Parathyroid adenoma (tissue), 2 donors: ENCODE results near the gene UBE2D2.
"Not testable (repeated sequence)": the region's sequence is repeated elsewhere in the genome, so short reads cannot be mapped to it uniquely, and the experiment has no call there.

Experiments used
- H2AFZ ChIP-seq: fragments of 300-600 bp; sonication (generic); one replicate; pipeline ENCODE4 v1.7.0; 2017; ENCODE audit warnings: antibody characterized with exemption, mild to moderate bottlenecking
- H3K27ac ChIP-seq: fragments of 300-600 bp; sonication (generic); one replicate; pipeline ENCODE4 v1.7.0; 2017
- H3K27me3 ChIP-seq: fragments of 300-600 bp; sonication (generic); one replicate; pipeline ENCODE4 v1.7.0; 2017; ENCODE audit warnings: low read length; ENCODE audit not compliant: control insufficient read depth, insufficient read depth
- H3K36me3 ChIP-seq: fragments of 300-600 bp; sonication (generic); one replicate; pipeline ENCODE4 v1.7.0; 2017; ENCODE audit warnings: low read length; ENCODE audit not compliant: control insufficient read depth, insufficient read depth
- H3K4me1 ChIP-seq: fragments of 300-600 bp; sonication (generic); one replicate; pipeline ENCODE4 v1.7.0; 2017; ENCODE audit warnings: control low read depth
- H3K4me2 ChIP-seq: fragments of 300-600 bp; sonication (generic); one replicate; pipeline ENCODE4 v1.7.0; 2017; ENCODE audit warnings: low read length
- H3K4me3 ChIP-seq: fragments of 300-600 bp; sonication (generic); one replicate; pipeline ENCODE4 v1.7.0; 2017; ENCODE audit warnings: low read depth, low read length
- H3K79me2 ChIP-seq: fragments of 300-600 bp; sonication (generic); one replicate; pipeline ENCODE4 v1.7.0; 2017; ENCODE audit warnings: control low read depth
- H3K9ac ChIP-seq: fragments of 300-600 bp; sonication (generic); one replicate; pipeline ENCODE4 v1.7.0; 2017; ENCODE audit warnings: mild to moderate bottlenecking
- H3K9me3 ChIP-seq: fragments of 300-600 bp; sonication (generic); one replicate; pipeline ENCODE4 v1.7.0; 2017; ENCODE audit warnings: low read length; ENCODE audit not compliant: control insufficient read depth
- CTCF ChIP-seq: fragments of 300-600 bp; sonication (generic); IDR thresholded peaks from one replicate; pipeline ENCODE4 v1.7.0; 2017; ENCODE audit warnings: antibody characterized with exemption, mild to moderate bottlenecking
- donor health status: primary hyperparathyroidism.

Gene UBE2D2

GRCh38 chr5:139619861-139620260 is 58.7 kb downstream of the UBE2D2 start:
- no peak for TF ChIP-seq CTCF
- Histone ChIP-seq H3K4me1 (no peaks in the 10 kb centered on the region), H3K79me2 (no peaks in the 10 kb centered on the region), H3K9me3 (no peaks in the 10 kb centered on the region), H3K4me2 (no peak overlapping the region), H3K9ac (no peak overlapping the region), H3K27me3 (no peaks in the 10 kb centered on the region), H3K4me3 (no peak overlapping the region), H2AFZ (no peak overlapping the region), H3K27ac (no peak overlapping the region), H3K36me3 (no peaks in the 10 kb centered on the region)

GRCh38 chr5:139625398-139625797 is 64.3 kb downstream of the UBE2D2 start:
- H2AFZ ChIP-seq, H3K79me2 ChIP-seq, H3K36me3 ChIP-seq, H3K27ac ChIP-seq, H3K4me3 ChIP-seq, H3K27me3 ChIP-seq, H3K4me1 ChIP-seq, H3K9ac ChIP-seq, H3K4me2 ChIP-seq, H3K9me3 ChIP-seq: not testable (repeated sequence)

GRCh38 chr5:139630855-139631254 is 69.7 kb downstream of the UBE2D2 start:
- Histone ChIP-seq H3K79me2 (peaks cover 11% of the 10 kb centered on the region), H2AFZ (no peak overlapping the region), H3K27me3 (no peaks in the 10 kb centered on the region), H3K9me3 (no peaks in the 10 kb centered on the region), H3K27ac (no peak overlapping the region), H3K4me3 (no peak overlapping the region), H3K36me3 (no peaks in the 10 kb centered on the region), H3K4me2 (no peak overlapping the region), H3K4me1 (peaks cover 10% of the 10 kb centered on the region), H3K9ac (no peak overlapping the region)
- TF ChIP-seq CTCF: no peak

- Histone ChIP-seq H3K79me2 (peaks cover 12% of the 10 kb centered on the region), H3K4me3 (no peak overlapping the region), H3K27me3 (no peaks in the 10 kb centered on the region), H3K9ac (no peak overlapping the region), H2AFZ (no peak overlapping the region), H3K4me2 (no peak overlapping the region), H3K4me1 (peaks cover 17% of the 10 kb centered on the region), H3K36me3 (no peaks in the 10 kb centered on the region), H3K9me3 (no peaks in the 10 kb centered on the region), H3K27ac (no peak overlapping the region)
- TF ChIP-seq CTCF: no peak
These were observed 70.5 kb downstream of the UBE2D2 start for GRCh38 chr5:139631520-139632165.

GRCh38 chr5:139633295-139634027 is 72.3 kb downstream of the UBE2D2 start:
- H3K4me3 ChIP-seq: no peak overlapping the region
- H2AFZ ChIP-seq: no peak overlapping the region
- no peak overlapping the region for H3K27ac ChIP-seq
- no peaks in the 10 kb centered on the region for H3K9me3 ChIP-seq
- peaks cover 14% of the 10 kb centered on the region for H3K79me2 ChIP-seq
- no peak overlapping the region for H3K4me2 ChIP-seq
- H3K9ac ChIP-seq: no peak overlapping the region
- H3K4me1 ChIP-seq: peaks cover 30% of the 10 kb centered on the region
- H3K36me3 ChIP-seq: no peaks in the 10 kb centered on the region
- peak; percentile 99 for TF ChIP-seq CTCF
- H3K27me3 ChIP-seq: no peaks in the 10 kb centered on the region
